HG03108 (cell line): ENCODE data around the gene SMAGP.
"Not testable (repeated sequence)": the region's sequence is repeated elsewhere in the genome, so short reads cannot be mapped to it uniquely, and the experiment has no call there.

Source experiments
- ATAC-seq: cut with Tn5 transposase; IDR thresholded peaks from one replicate; pipeline ENCODE4 v1.9.1; 2021; ENCODE audit warnings: moderate library complexity; ENCODE audit not compliant: unreplicated experiment

The SMAGP gene

DNA sequence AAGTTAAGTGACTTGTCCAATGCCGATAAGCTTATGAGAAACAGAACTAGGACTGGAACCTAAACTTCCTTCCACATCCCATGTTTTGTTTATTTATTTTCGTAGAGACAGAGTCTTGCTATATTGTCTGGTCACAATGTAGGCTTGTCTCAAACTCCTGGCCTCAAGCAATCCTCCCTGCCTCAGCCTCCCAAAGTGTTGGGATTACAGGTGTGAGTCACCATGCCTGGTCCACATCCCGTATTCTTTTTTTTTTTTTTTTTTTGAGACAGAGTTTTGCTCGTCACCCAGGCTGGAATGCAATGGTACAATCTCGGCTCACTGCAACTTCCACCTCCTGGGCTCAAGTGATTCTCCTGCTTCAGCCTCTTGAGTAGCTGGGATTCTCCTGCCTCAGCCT, 43.1 kb downstream of the SMAGP start:
- ATAC-seq = not testable (repeated sequence)

GRCh38 chr12:51225771-51226170, 44.4 kb downstream of the SMAGP start:
- ATAC-seq = no peak

- no peak for ATAC-seq
Measured at GRCh38 chr12:51225234-51225633, 45.0 kb downstream of the SMAGP start.

DNA sequence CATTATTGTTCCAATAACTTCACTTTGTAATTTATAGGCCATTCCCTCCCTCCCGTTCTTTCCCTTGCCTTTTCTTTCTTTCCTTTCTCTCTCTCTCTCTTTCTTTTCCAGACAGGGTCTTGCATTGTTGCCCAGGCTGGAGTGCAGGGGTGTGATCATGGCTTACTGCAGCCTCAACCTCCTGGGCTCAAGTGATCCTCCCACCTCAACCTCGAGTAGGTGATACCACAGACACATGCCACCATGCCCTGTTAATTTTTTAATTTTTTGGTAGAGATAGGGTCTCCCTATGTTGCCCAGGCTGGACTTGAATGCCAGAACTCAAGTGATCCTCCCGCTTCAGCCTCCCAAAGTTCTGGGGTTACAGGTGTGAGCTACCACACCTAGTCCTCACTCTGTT, 45.6 kb downstream of the SMAGP start:
- ATAC-seq = no peak

DNA sequence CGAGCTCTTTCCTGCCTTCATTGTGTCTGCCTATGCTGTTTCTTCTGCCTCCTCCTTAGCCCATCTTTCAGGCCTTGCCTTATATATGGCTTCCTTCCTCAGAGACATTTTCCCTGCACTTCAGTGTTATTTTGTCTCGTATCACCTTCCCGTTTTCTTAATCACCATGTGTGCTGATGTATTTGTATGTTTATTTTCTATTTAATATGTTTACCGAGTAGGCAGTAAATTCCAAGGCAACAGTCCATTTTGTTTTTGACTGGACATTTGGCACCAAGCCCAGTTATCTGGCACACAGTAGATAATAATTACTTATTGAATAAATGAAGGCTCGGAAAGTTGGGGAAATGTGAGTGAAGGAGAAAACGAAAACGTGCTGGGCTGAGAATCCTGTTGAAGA, 47.8 kb downstream of the SMAGP start:
- no peak for ATAC-seq

GRCh38 chr12:51219857-51220256, 50.4 kb downstream of the SMAGP start:
- not testable (repeated sequence) for ATAC-seq

DNA sequence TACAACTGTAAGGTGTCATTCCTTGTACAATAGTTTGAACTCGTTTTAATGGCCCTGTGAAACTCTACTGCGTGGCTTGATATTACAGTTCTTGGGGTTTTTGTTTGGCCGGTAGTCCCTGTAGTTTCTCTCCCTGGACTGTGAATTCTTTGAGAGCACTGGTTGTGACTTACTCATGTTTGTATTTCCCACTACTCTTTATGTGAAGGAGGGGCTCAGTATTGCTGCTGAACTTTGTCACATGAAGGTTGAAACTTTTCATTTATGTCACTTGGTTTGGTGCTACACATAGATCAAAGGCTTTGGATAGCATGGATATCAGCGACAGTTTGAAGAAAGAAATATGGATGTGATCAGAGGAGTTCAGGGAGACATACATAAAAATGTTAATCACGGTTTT, 50.9 kb downstream of the SMAGP start:
- no peak for ATAC-seq

DNA sequence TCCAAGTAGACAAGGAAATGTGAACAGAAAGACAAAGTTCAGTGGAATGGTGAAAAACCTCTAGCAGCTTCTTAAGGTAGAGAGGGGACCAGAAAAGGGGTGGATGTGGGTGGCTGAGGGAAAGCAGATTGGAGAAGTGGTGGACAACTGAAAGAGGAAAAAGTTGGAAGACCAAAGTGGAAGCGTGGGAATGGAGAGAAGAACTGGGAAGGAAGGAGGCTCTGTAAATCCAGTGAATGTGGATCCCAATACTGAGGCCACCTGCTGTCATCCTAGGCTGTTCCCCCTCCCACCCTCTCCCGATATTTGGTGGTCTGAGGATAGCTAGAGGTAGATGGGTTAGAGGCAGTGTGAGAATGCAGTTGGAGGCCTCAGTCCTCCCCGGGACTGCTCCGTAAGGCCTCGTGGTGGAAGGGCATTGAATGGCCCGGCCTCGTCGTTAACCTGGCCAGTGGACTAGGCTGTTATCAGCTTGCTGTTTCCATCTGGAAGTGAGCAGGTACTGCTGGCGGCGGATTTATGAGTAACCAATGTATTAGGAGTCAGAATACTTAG, 51.5 kb downstream of the SMAGP start:
- ATAC-seq = no peak

DNA sequence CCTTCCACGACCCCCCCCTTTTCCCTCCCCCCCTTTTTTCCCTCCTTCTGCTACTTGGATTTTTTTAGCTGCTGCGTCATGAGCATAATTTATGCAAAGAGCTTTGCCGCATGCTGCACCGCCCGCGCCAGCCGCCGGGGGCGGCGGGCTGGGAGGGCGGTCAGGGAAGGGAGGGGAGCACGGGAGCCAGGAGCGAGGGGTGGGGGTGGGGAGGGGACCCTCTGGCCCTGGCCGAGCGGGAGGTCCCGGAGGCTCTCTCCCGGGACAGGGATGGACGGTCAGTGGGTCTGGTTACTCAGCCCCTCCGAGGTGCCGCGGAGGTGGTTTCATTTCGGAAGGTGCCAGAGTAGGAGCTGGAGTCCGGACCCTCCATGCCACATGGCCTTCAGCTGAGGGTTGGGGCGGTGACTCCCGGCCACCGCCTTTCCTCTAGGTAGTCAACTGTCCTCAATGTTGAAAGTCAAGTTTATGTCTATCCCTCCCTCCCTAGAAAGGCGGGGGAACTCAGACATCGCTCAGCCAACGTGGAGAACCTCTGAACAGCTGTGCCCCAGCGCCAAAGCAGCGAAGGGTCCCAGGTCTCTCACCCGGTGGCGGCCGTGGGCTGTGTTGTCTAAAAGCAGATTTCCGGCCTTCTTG, 52.1 kb downstream of the SMAGP start, which contains the start of gene POU6F1:
Gene POU6F1 (minus strand): TSS at position 95 of the 639 bp plus-strand sequence. CDS start 11,226 bp downstream, outside the sequence.
- peak; percentile 61 for ATAC-seq

DNA sequence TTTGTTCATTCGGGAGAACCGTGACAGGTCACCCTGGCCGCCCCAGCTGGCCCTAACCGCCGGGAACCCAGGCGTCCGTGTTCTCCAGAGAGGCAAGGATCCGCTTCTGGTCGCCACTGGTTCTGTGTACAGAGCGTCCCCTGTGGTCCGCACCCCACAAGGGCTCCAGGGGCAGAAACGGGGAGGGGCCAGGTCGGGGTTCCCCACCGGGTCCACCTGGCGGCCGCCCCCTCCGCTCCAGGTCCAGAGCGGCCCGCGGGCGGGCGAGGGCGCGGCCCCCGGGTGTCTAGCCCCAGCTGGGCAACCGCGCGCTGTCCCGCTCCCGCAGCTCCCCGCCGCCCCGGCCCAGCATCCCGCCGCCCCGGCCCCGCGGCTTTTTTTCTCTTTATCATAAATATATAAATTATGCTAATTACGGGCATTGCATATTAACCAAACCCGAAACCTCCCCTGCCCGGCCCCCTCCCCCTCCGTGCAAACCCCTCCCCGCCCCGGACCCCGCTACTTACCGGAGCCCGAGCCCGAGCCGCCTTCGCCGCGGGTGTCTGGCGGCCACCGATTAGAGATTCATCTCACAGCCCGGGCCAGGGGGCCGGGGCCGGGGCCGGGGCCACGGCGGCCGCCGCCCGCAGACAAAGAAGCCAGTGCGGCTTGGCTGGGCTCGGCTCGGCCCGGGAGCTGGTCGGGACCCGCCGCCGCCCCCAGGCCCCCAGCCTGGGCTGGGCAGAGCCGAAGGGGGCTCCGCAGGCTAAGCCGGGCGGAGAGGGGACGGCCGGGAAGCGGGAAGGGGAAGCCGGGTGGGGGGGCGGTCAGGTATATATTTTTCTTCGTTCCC, 52.9 kb downstream of the SMAGP start:
- peak; percentile 15 for ATAC-seq

GRCh38 chr12:51216642-51217041, 53.6 kb downstream of the SMAGP start:
- ATAC-seq = no peak

DNA sequence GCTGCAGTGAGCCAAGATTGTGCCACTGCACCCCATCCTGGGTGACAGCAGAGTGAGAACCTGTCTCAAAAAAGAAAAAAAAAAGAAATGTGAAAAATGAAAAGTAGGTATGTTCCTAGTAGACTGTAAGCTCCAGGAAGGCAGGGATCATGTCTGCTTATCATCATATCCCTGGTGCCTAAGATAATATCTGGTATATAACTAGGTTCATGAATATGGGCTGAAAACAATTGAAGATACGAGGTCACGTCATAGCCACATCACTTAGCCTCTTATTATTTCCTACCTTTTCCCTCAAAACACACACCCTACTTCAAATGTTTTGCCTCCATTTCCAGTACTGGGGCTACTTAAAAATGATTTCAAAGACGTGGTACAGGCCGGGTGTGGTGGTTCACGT, 55.3 kb downstream of the SMAGP start:
- no peak for ATAC-seq

- ATAC-seq = no peak
Measured at GRCh38 chr12:51210690-51211395, 59.4 kb downstream of the SMAGP start.

DNA sequence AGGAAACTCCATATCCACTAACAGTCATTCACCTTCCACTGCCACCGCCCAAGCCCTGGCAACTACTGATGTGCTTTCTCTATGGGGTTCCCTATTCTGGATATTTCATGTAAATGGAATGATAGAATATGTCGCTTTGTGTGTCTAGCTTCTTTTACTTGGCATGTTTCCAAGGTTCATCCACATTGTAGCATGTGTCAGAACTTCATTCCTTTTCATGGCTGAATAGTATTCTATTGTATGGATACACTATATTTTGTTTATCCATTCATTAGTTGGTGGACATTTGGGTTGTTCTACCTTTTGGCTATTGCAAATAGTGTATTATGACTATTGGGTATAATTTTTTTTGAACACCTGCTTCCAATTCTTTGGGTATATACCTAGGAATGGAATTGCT, 61.0 kb downstream of the SMAGP start:
- no peak for ATAC-seq

- no peak for ATAC-seq
Measured at GRCh38 chr12:51208016-51208660, 62.1 kb downstream of the SMAGP start.

- no peak for ATAC-seq
Measured at GRCh38 chr12:51205350-51205749, 64.9 kb downstream of the SMAGP start.

- ATAC-seq = no peak
Measured at GRCh38 chr12:51202718-51203117, 67.5 kb downstream of the SMAGP start.

GRCh38 chr12:51200806-51201205, 69.4 kb downstream of the SMAGP start:
- ATAC-seq = no peak

- ATAC-seq = no peak
Measured at GRCh38 chr12:51200156-51200555, 70.1 kb downstream of the SMAGP start.

DNA sequence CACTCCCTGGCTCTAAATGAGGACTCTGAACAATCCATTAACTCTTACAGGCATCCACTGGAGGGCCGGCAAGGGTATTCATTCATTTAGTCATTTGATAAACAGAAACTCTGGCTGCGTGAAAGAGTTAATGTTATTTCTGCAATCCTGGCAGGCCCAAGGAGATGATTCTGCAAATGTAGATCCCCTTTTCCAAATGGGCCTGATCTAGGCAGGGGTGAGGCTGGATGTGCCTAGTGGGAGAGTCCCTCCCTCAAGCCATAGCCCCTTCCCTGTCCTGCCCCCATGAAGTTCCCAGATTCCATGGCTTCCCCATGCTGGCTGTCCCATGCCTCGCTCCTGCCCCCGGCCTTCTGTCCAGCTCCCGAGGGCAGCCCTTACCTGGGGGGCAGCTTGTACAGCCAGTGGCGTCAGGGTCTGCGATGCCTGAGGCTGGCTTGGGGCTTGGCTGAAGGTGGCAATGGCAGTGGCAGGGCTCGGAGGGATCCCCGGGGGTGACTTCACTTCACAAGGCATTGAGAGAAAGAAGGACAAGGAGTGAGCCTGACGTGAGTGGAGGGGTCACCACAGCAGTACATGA, 70.8 kb downstream of the SMAGP start:
- ATAC-seq = no peak
